ENCODE data around the gene PLCZ1. TPM values are rescaled to one million over a fixed set of nuclear protein-coding genes. Genes with fewer than 3 reads are reported as not detected.

Gene PLCZ1
- total RNA-seq, 1 donor from 2014 or later, result not detected

DNA sequence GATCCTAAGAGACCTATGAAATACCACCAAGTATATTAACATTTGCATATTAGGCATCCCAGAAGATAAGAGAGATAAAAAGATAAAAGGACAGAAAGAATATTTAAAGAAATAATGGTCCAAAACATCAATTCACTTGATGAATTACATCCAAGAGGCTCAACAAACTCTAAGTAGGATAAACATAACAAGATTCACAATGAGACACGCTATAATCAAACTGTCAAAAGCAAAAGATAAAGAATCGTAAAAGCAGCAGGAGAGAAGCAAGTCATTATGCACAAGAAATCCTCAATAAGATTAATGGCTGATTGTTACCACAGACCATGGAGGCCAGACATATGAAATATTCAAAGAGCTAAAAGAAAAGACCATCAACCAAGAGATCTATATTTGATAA lies 79.6 kb downstream of the PLCZ1 start:
- Histone ChIP-seq H3K9me3 (peaks cover 0 to 7% of the 10 kb centered on the region in 2 donors), H3K36me3 (no peaks in the 10 kb centered on the region), H3K27ac (no peak overlapping the region), H3K27me3 (no peaks in the 10 kb centered on the region), H3K4me3 (no peak overlapping the region), H3K4me1 (no peaks in the 10 kb centered on the region)
- DNase-seq (ENCODE audit: low spot score in 2 of 2), result no peak
- intact Hi-C loops (cut with DNase I), result no loop called here
- TF ChIP-seq, protein P1, sequence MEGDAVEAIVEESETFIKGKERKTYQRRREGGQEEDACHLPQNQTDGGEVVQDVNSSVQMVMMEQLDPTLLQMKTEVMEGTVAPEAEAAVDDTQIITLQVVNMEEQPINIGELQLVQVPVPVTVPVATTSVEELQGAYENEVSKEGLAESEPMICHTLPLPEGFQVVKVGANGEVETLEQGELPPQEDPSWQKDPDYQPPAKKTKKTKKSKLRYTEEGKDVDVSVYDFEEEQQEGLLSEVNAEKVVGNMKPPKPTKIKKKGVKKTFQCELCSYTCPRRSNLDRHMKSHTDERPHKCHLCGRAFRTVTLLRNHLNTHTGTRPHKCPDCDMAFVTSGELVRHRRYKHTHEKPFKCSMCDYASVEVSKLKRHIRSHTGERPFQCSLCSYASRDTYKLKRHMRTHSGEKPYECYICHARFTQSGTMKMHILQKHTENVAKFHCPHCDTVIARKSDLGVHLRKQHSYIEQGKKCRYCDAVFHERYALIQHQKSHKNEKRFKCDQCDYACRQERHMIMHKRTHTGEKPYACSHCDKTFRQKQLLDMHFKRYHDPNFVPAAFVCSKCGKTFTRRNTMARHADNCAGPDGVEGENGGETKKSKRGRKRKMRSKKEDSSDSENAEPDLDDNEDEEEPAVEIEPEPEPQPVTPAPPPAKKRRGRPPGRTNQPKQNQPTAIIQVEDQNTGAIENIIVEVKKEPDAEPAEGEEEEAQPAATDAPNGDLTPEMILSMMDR (IDR thresholded peaks at IDR 0.05), result no peak

DNA sequence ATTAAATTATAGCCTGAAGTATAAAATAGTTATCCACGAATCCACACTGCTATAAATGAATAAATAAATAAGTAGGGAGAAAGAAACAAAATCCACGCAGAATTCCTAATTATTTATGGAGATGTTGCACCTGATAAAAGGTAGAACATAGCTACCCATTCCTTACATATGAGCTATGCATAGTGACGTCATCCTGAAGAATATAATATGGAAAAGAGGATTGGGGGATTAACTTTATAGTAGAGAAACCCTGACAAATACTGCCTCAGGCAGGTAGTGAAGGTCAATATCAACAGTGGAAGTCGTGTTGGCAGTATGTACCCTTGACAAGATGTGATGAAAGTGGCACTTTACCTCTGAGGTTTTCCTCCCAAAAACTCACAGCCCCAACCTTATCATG lies 82.5 kb downstream of the PLCZ1 start:
- Histone ChIP-seq H3K4me3 (no peak overlapping the region), H3K9me3 (peaks cover 0 to 7% of the 10 kb centered on the region in 2 donors), H3K36me3 (no peaks in the 10 kb centered on the region), H3K27me3 (no peaks in the 10 kb centered on the region), H3K4me1 (no peaks in the 10 kb centered on the region), H3K27ac (no peak overlapping the region)
- DNase-seq (ENCODE audit: low spot score in 2 of 2), result no peak
- TF ChIP-seq, protein P1 (IDR thresholded peaks at IDR 0.05), result no peak
- intact Hi-C loops (cut with DNase I), result no loop called here

DNA sequence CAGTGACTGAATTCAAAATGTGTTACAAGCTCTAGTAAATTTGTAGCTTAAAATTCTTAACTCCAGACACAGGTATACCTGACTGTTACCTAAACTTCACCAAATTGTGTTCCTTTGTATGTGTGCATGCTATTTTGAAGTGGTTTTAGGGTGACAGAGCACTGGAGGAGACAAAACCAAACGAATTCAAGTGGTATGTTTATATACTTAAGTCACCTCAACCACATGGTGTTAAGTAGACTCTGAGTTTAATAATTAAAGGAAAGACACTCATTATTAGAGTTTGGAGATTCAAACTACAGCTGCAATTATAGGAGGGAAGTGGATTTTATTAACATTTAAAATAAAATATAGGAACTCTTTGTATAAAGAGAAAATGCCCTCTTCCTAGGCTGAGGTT lies 84.3 kb downstream of the PLCZ1 start:
- no peak for DNase-seq (ENCODE audit: low spot score in 2 of 2)
- H3K9me3 ChIP-seq, result peaks cover 0 to 5% of the 10 kb centered on the region in 2 donors
- no peak overlapping the region for H3K27ac ChIP-seq
- H3K27me3 ChIP-seq, result no peaks in the 10 kb centered on the region
- H3K4me3 ChIP-seq, result no peak overlapping the region
- TF ChIP-seq, protein P1 (IDR thresholded peaks at IDR 0.05), result no peak
- H3K36me3 ChIP-seq, result no peaks in the 10 kb centered on the region
- intact Hi-C loops (cut with DNase I), result no loop called here
- H3K4me1 ChIP-seq, result no peaks in the 10 kb centered on the region

DNA sequence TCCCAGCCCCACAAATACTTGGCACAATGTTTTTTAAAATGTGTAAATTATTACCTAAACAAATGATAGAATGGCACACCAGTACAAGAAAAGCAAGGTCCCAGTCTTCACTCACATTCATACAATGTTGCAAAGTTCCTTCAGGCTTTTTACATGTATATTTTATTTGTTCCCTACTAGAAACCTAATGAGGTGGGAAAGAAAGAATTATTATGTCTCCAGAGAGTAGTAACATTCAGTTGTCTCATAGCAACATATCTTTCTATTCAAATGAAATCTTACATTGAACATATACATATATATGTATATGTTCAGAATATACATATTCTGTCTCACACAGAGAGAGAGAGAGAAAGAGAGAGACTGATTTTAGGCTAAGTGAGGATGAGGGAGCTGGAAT lies 85.2 kb downstream of the PLCZ1 start:
- Histone ChIP-seq H3K36me3 (no peaks in the 10 kb centered on the region), H3K4me3 (no peak overlapping the region), H3K4me1 (no peaks in the 10 kb centered on the region), H3K27ac (no peak overlapping the region), H3K9me3 (no peaks in the 10 kb centered on the region), H3K27me3 (no peaks in the 10 kb centered on the region)
- intact Hi-C loops (cut with DNase I), result no loop called here
- TF ChIP-seq, protein P1 (IDR thresholded peaks at IDR 0.05), result no peak
- DNase-seq (ENCODE audit: low spot score in 2 of 2), result no peak

DNA sequence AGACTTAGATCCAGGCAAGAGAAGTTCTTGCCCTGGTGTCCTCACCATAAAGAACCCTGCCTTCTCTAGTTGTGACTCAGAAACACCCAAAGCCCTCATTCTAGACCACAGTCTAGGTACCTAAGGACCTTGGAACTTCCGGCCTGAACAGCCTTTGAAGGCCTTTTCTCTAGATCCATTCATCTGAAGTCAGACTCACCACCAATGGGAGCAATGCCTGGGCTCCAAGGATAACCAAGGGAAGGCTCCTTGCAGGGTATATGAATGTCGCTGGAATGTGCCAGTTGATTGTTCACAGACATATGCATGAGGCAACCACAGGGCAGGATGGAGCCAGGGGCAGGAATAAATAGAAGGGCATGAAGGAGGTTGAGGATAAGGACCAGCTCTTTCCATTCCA lies 86.3 kb downstream of the PLCZ1 start:
- no peaks in the 10 kb centered on the region for H3K4me1 ChIP-seq
- DNase-seq (ENCODE audit: low spot score in 2 of 2), result no peak
- no peaks in the 10 kb centered on the region for H3K9me3 ChIP-seq
- no peak overlapping the region for H3K27ac ChIP-seq
- intact Hi-C loops (cut with DNase I), result no loop called here
- H3K27me3 ChIP-seq, result no peaks in the 10 kb centered on the region
- TF ChIP-seq, protein P1 (IDR thresholded peaks at IDR 0.05), result no peak
- H3K36me3 ChIP-seq, result no peaks in the 10 kb centered on the region
- no peak overlapping the region for H3K4me3 ChIP-seq

DNA sequence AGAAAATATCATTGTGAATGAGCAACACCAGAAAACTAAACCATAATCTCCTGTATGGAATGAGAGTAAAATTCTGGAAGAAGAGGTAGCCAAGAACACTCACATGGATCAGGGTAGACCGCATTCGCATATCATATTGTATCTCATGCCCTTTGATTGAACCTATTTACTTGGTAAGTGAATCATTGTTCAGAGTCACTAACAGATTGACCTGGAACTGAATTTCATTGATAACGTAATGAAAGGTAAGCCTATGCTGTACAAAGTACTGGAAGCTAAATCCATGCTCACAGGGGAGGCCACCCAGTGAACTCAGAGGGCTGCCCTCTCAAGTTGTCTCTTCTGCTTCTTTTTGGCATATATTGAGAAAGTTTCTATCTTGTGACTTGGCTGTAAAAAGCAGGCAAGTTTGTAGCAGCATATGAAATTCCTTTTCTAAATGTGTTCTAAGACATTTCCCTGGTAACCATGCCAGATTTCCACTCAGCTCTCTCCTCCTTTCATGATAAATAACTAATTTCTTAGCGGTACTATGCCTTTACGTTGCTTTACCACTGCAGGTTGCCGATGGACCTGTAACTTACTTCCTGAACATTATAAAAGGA lies 91.4 kb downstream of the PLCZ1 start:
- DNase-seq (ENCODE audit: low spot score in 2 of 2), result no peak
- intact Hi-C loops (cut with DNase I), result no loop called here
- Histone ChIP-seq H3K27ac (no peak overlapping the region), H3K4me3 (no peak overlapping the region), H3K27me3 (no peaks in the 10 kb centered on the region), H3K9me3 (no peaks in the 10 kb centered on the region), H3K4me1 (no peaks in the 10 kb centered on the region), H3K36me3 (no peaks in the 10 kb centered on the region)
- TF ChIP-seq, protein P1 (IDR thresholded peaks at IDR 0.05), result no peak

Data from ascending aorta (tissue), 2 donors.